ENCODE measurements around the gene SP5.
A peak's percentile ranks its signal among the peaks of the same experiment; 100 is the strongest.

SP5 gene

GRCh38 chr2:170716851-170717598, 1.9 kb downstream of the SP5 start:
- TF ChIP-seq CTCF (IDR thresholded peaks at IDR 0.05; ENCODE audit: extremely low read depth, missing control alignments) = peak; percentile 52
- DNase-seq (ENCODE audit: low spot score) = peak; percentile 75

GRCh38 chr2:170717599-170717963, 2.4 kb downstream of the SP5 start:
- DNase-seq (ENCODE audit: low spot score) = no peak
- no peak for TF ChIP-seq CTCF (IDR thresholded peaks at IDR 0.05; ENCODE audit: extremely low read depth, missing control alignments)

GRCh38 chr2:170717991-170718589, 3.0 kb downstream of the SP5 start:
- DNase-seq (ENCODE audit: low spot score) = no peak
- TF ChIP-seq CTCF (IDR thresholded peaks at IDR 0.05; ENCODE audit: extremely low read depth, missing control alignments) = no peak

GRCh38 chr2:170719810-170720209, 4.7 kb downstream of the SP5 start:
- no peak for TF ChIP-seq CTCF (IDR thresholded peaks at IDR 0.05; ENCODE audit: extremely low read depth, missing control alignments)
- DNase-seq (ENCODE audit: low spot score) = no peak

- no peak for TF ChIP-seq CTCF (IDR thresholded peaks at IDR 0.05; ENCODE audit: extremely low read depth, missing control alignments)
- DNase-seq (ENCODE audit: low spot score) = no peak
These were observed 6.5 kb downstream of the SP5 start for GRCh38 chr2:170721678-170722077.

GRCh38 chr2:170722301-170722700, 7.2 kb downstream of the SP5 start:
- no peak for TF ChIP-seq CTCF (IDR thresholded peaks at IDR 0.05; ENCODE audit: extremely low read depth, missing control alignments)

GRCh38 chr2:170723446-170723958, 8.4 kb downstream of the SP5 start:
- no peak for TF ChIP-seq CTCF (IDR thresholded peaks at IDR 0.05; ENCODE audit: extremely low read depth, missing control alignments)

More at GRCh38 chr2:170722301-170722700, 7.2 kb downstream of the SP5 start:
- no peak for DNase-seq (ENCODE audit: low spot score)

More at GRCh38 chr2:170723446-170723958, 8.4 kb downstream of the SP5 start:
- no peak for DNase-seq (ENCODE audit: low spot score)

All from GM20000 (cell line).